ENCODE measurements around the gene FRMD4A.

Gene FRMD4A

GRCh38 chr10:14291296-14291695 is 39.4 kb downstream of the FRMD4A start:
- DNase-seq (ENCODE audit: low read depth): no peak

DNA sequence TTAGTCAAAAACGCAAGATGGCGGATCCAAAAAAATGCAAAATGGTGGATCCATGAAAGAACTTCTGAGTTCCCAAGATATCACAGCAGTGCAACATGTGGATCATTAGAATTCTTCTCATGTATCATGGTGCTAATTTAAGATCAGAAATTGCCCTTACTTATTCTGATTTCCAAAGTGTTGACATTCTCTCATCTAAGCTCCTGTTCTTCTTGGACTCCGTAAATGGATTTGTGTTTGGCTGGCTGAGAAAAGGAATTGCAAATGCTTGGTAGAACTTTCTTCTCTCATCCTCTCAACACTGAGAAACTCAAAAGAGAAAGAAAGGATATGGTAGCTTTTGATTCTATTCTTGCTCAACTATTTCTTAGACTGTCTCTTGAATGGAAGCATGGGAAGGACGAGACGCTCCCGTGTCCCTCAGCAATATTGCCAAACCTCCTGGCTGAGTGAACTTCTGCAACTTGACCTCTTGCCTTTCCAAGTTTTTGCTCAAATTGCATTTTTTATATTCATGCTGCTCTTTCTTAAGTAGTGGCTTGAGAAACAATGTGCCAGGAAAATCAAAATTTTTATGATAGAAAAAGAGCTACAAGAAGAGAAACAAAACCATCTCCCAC is 44.7 kb downstream of the FRMD4A start:
- no peak for DNase-seq (ENCODE audit: low read depth)
- H3K4me3 ChIP-seq (ENCODE audit: low read depth, low read length): no peak overlapping the region
- TF ChIP-seq CTCF (IDR thresholded peaks at IDR 0.05; ENCODE audit: low read depth, low read length) (no peak), MYC (IDR thresholded peaks at IDR 0.05; ENCODE audit: low read depth, low read length) (no peak), POLR2A (IDR thresholded peaks at IDR 0.05; ENCODE audit: extremely low read depth, insufficient read length) (no peak)
- TF ChIP-seq, protein P1, sequence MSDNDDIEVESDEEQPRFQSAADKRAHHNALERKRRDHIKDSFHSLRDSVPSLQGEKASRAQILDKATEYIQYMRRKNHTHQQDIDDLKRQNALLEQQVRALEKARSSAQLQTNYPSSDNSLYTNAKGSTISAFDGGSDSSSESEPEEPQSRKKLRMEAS (IDR thresholded peaks at IDR 0.05; ENCODE audit: low read depth, low read length): no peak

More at GRCh38 chr10:14291296-14291695, 39.4 kb downstream of the FRMD4A start:
- TF ChIP-seq MYC (IDR thresholded peaks at IDR 0.05; ENCODE audit: low read depth, low read length) (no peak), CTCF (IDR thresholded peaks at IDR 0.05; ENCODE audit: low read depth, low read length) (no peak), POLR2A (IDR thresholded peaks at IDR 0.05; ENCODE audit: extremely low read depth, insufficient read length) (no peak)
- TF ChIP-seq, protein P1 (IDR thresholded peaks at IDR 0.05; ENCODE audit: low read depth, low read length): no peak
- H3K4me3 ChIP-seq (ENCODE audit: low read depth, low read length): no peak overlapping the region

- no peak for DNase-seq (ENCODE audit: low read depth)
- no peak overlapping the region for H3K4me3 ChIP-seq (ENCODE audit: low read depth, low read length)
- TF ChIP-seq CTCF (IDR thresholded peaks at IDR 0.05; ENCODE audit: low read depth, low read length) (no peak), POLR2A (IDR thresholded peaks at IDR 0.05; ENCODE audit: extremely low read depth, insufficient read length) (no peak), MYC (IDR thresholded peaks at IDR 0.05; ENCODE audit: low read depth, low read length) (no peak)
- TF ChIP-seq, protein P1 (IDR thresholded peaks at IDR 0.05; ENCODE audit: low read depth, low read length): no peak
Measured at GRCh38 chr10:14282276-14282675, 48.4 kb downstream of the FRMD4A start.

- TF ChIP-seq, protein P1 (IDR thresholded peaks at IDR 0.05; ENCODE audit: low read depth, low read length): no peak
- TF ChIP-seq CTCF (IDR thresholded peaks at IDR 0.05; ENCODE audit: low read depth, low read length): no peak
- no peak for TF ChIP-seq MYC (IDR thresholded peaks at IDR 0.05; ENCODE audit: low read depth, low read length)
- no peak for TF ChIP-seq POLR2A (IDR thresholded peaks at IDR 0.05; ENCODE audit: extremely low read depth, insufficient read length)
- no peak overlapping the region for H3K4me3 ChIP-seq (ENCODE audit: low read depth, low read length)
- no peak for DNase-seq (ENCODE audit: low read depth)
Measured at GRCh38 chr10:14278533-14278932, 52.2 kb downstream of the FRMD4A start.

DNA sequence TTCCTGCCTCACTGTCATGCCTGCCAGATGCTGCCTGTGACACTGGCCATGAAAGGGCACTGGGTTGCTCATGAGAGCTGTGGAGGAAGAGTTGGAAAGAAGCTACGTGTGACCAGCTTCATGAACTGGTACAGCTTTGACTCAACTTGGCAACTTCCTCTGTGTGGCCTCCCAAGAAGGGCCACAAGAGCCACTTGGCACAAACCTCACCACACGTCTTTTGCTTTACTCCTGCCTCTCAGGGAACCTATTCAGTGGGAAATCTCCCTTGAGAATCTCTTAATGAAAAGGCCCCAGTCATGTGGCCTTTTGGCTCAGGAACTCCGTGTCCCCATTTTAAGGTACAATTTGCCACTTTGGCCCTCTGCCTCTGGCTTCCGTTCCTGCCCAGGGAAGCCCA is 54.5 kb downstream of the FRMD4A start:
- TF ChIP-seq CTCF (IDR thresholded peaks at IDR 0.05; ENCODE audit: low read depth, low read length): no peak
- TF ChIP-seq POLR2A (IDR thresholded peaks at IDR 0.05; ENCODE audit: extremely low read depth, insufficient read length): no peak
- TF ChIP-seq, protein P1 (IDR thresholded peaks at IDR 0.05; ENCODE audit: low read depth, low read length): no peak
- H3K4me3 ChIP-seq (ENCODE audit: low read depth, low read length): no peak overlapping the region
- no peak for DNase-seq (ENCODE audit: low read depth)

Data from NB4 (cell line).